Skeletal muscle tissue (tissue), 4 donors: ENCODE results near the gene PDLIM1. TPM values are rescaled to one million over a fixed set of nuclear protein-coding genes. Genes with fewer than 3 reads are reported as not detected.
"Not testable (repeated sequence)": the region's sequence is repeated elsewhere in the genome, so short reads cannot be mapped to it uniquely, and the experiment has no call there.

ENCODE experiments used
- H3K27ac ChIP-seq: one replicate; pipeline ENCODE4 v1.7.0; 2013; ENCODE audit warnings: mild to moderate bottlenecking, low read depth, low read length, inconsistent platforms
- H3K27me3 ChIP-seq, 3 donors: one replicate each; pipeline ENCODE4 v1.7.0; 2013; ENCODE audit warnings: low read length in 3 of 3; ENCODE audit not compliant: control insufficient read depth in 3 of 3, insufficient read depth in 3 of 3
- H3K36me3 ChIP-seq, 3 donors: one replicate each; pipeline ENCODE4 v1.7.0; 2013; ENCODE audit warnings: low read length in 3 of 3; ENCODE audit not compliant: control insufficient read depth in 3 of 3, insufficient read depth in 3 of 3
- H3K4me1 ChIP-seq, 3 donors: one replicate each; pipeline ENCODE4 v1.7.0; 2013; ENCODE audit warnings: low read length in 3 of 3, mild to moderate bottlenecking in 3 of 3; ENCODE audit not compliant: control insufficient read depth in 3 of 3, insufficient read depth in 3 of 3
- H3K4me3 ChIP-seq, 3 donors: one replicate each; pipeline ENCODE4 v1.7.0; 2013; ENCODE audit warnings: low read length in 3 of 3
- H3K9ac ChIP-seq, 3 donors: one replicate each; pipeline ENCODE4 v1.7.0; 2013; ENCODE audit warnings: low read length in 3 of 3, mild to moderate bottlenecking in 3 of 3, moderate library complexity in 2 of 3, low read depth in 1 of 3
- H3K9me3 ChIP-seq, 3 donors: one replicate each; pipeline ENCODE4 v1.7.0; 2013; ENCODE audit warnings: low read length in 3 of 3; ENCODE audit not compliant: control insufficient read depth in 3 of 3
- total RNA-seq: library from RNA; depleted of rRNA; stranded (reverse); fragments of >200 nt; gene quantifications from one replicate; pipeline ENCODE4 v1.2.3, GENCODE V29; 2014
- donor health status: Osteomylitis.

PDLIM1 gene
- total RNA-seq, 1 donor from 2014 or later: 9.9 TPM

- not testable (repeated sequence) for H3K9me3 ChIP-seq, H3K27me3 ChIP-seq, H3K9ac ChIP-seq, H3K4me3 ChIP-seq, H3K27ac ChIP-seq
- H3K36me3 ChIP-seq: peaks cover 35 to 43% (median 38%) of the 10 kb centered on the region in 3 donors
- H3K4me1 ChIP-seq: peaks cover 2 to 13% (median 3%) of the 10 kb centered on the region in 3 donors
Measured at GRCh38 chr10:95240096-95240495, 50.7 kb downstream of the PDLIM1 start.

DNA sequence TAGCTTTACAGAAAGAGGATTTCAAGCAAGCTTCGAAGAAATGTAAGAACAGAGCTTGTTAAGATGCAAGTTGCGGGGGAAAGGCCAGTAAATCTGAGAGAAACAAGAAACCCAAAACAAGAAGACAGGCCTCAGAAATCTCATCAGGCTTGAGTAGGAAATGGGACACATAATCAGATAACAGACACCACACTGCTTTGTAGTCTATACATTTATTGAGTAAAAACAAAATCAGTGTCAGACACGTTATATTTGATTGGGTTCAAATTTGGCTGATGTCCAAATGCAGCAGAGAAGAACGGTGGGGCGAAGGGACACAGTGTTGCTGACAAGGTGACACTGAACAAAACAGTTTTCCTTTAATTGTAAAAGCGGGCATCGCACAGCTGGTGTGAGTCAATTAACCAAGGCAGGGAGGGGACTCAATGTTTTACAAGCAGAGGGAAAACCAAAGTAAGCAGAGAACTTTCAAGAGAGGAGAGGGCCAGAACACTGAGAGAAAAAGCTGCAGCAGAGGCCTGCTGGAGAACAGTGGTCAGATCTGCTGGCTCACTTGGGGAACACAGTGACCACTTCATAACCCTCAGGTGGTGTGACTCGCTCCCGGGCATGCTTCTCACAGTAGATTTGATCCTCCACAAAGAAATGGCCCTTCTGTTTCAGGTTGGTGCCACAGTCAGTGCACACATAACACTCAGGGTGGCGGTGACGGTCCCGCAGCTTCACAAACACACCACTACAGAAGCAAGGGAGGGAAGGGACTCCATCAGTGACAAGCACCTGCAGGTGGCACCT lies 53.2 kb downstream of the PDLIM1 start:
- Histone ChIP-seq H3K27me3 (no peaks in the 10 kb centered on the region), H3K9ac (peak overlapping the region in 1 of 3 donors; percentile 8), H3K9me3 (no peaks in the 10 kb centered on the region), H3K36me3 (peaks cover 33 to 51% (median 43%) of the 10 kb centered on the region in 3 donors), H3K4me3 (no peak overlapping the region), H3K4me1 (no peaks in the 10 kb centered on the region), H3K27ac (no peak overlapping the region)

DNA sequence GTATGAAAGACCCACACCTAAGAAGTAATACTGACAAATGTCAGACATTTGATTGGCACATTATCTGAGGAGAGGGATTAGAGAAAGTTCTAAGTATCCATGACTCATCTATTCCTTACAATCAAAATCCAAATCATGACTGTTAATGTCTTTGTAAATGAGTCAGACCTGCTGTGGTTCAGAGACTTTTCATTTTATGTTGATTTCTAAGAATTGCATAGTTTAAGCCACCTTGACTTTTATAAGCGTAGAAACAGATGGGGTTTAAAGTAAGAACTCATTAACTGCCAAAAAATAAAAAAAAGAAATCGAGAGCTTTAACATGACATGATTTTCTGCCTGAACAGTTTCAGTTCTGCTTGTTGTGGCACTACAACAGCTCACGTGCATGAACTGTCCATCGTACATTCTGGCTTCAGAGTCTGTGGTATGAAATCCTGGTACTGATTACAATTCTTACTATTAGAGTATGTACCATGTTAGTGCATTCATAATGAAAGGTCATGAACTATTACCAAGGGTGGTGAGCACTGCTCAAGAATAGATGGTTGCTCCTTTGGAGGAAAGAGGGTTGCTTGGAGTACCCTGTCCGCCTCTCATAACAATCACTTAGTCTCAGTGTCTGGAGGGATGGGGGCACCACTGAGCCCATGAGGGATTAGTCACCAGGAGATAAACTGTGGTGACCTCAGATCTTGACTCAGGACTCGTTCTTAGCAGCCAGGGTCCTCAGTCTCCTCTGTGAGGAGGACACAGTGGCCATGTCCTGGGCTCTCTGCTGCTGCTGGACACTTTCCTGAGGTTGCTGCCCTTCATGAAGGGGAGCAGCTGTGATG lies 54.5 kb downstream of the PDLIM1 start:
- H3K27ac ChIP-seq: no peak overlapping the region
- no peak overlapping the region for H3K9ac ChIP-seq

DNA sequence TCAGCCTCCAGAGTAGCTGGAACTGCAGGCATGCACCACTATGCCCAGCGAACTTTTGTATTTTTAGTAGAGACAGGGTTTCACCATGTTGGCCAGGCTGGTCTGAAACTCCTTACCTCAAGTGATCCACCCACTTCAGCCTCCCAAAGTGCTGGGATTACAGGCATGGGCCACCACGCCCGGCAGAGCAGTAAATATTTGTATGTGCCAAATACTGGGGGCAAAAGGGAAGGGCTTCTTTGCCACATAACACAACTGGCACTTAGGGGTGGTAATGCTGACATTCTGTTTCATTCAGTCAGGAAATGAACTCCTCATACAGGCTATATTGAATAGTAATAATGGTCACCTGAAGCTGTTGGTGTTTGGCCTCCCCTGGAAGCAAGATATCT lies 55.1 kb downstream of the PDLIM1 start:
- no peak overlapping the region for H3K9ac ChIP-seq

More for the DNA sequence above, 54.5 kb downstream of the PDLIM1 start:
- Histone ChIP-seq H3K4me3 (no peak overlapping the region), H3K27me3 (no peaks in the 10 kb centered on the region), H3K36me3 (peaks cover 25 to 46% (median 37%) of the 10 kb centered on the region in 3 donors), H3K9me3 (no peaks in the 10 kb centered on the region), H3K4me1 (no peaks in the 10 kb centered on the region)

DNA sequence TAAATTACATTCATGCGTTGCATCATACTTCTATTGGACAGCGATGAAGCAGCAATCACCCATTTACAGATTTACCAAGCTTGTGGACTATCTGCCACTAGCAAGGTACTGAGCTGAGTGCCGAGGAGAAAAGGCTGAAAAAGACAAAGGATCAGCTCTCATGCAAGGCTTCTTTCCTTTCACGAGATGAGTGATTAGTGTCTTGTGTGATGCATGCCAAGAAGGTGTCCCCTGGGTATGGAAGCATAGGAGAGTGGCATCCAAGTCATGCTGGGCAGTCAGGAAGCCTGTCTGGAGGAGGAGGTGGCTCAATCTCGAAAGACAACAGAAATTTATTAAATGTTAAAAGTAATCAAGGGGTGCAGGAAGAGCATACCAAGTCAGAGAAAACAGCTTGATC lies 55.9 kb downstream of the PDLIM1 start:
- H3K36me3 ChIP-seq: peaks cover 21 to 37% (median 28%) of the 10 kb centered on the region in 3 donors
- no peak overlapping the region for H3K4me3 ChIP-seq
- H3K4me1 ChIP-seq: peaks cover 0 to 6% (median 3%) of the 10 kb centered on the region in 3 donors
- H3K27ac ChIP-seq: no peak overlapping the region
- H3K9me3 ChIP-seq: no peaks in the 10 kb centered on the region
- H3K27me3 ChIP-seq: no peaks in the 10 kb centered on the region
- H3K9ac ChIP-seq: no peak overlapping the region

More for the DNA sequence above, 55.1 kb downstream of the PDLIM1 start:
- Histone ChIP-seq H3K27me3 (no peaks in the 10 kb centered on the region), H3K4me1 (peaks cover 0 to 4% (median 1%) of the 10 kb centered on the region in 3 donors), H3K36me3 (peaks cover 25 to 40% (median 31%) of the 10 kb centered on the region in 3 donors), H3K4me3 (no peak overlapping the region), H3K9me3 (no peaks in the 10 kb centered on the region), H3K27ac (no peak overlapping the region)

DNA sequence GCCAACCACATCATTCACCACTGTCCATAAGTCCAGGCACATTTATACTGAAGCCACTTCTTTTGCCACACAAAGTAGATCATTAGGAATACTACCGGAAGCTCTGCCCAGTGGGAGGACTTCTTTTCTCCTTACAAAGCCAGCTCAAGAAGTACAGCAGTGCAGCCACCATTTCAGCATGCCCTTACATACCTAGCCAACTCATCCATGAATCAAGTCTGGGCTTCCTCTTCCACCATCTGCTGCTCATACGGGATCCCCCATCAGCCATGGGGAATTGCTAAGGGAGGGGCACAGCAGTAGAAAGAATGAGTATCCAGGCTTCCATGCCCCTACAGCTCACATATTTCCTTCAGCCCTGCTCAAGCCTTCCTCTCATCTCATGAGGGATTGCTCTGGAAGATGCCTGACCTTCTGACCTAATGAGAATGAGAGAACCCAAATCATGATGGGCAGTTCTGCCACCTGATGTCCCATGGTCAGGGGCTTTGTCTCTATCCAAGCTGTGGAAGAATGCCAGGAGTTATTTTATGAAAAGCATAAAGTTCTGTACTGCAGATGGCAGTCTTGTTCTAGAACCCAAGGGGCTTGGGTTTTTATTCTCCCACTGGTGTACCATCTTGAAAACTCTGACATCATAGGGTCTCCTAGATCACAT lies 57.3 kb downstream of the PDLIM1 start:
- Histone ChIP-seq H3K36me3 (peaks cover 21 to 32% (median 28%) of the 10 kb centered on the region in 3 donors), H3K27me3 (no peaks in the 10 kb centered on the region), H3K9ac (no peak overlapping the region), H3K4me1 (peaks cover 0 to 6% (median 3%) of the 10 kb centered on the region in 3 donors), H3K4me3 (no peak overlapping the region), H3K27ac (no peak overlapping the region), H3K9me3 (no peaks in the 10 kb centered on the region)

DNA sequence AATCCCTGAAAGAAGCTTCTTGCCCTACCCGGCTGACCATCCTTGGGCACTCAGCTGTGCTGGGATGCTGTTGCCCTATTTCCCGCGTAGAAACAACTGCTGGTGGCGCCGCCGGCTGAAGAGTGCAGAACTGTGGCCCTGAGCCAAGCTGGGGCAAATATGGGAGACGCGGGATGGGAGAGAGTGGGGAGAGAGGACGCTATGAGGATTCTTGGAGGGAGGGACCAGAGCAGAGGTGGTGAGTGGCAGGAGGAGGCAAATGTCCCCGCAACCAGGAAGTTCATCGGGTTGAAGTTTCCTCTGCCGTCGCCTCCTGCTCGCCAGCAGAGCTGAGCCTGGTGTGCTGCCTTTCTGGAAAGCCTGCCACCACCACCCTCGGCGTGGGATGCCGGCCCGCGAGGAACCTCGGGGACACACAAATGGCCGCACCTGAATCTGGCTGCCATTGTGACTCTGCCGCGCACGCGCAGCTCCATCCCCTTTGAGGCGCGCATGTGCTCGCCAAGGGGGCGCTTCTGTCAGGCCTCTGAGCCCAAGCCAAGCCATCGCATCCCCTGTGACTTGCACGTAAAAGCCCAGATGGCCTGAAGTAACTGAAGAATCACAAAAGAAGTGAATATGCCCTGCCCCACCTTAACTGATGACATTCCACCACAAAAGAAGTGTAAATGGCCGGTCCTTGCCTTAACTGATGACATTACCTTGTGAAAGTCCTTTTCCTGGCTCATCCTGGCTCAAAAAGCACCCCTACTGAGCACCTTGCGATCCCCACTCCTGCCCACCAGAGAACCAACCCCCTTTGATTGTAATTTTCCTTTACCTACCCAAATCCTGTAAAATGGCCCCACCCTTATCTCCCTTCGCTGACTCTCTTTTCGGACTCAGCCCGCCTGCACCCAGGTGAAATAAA lies 59.9 kb downstream of the PDLIM1 start:
- peaks cover 4 to 13% (median 12%) of the 10 kb centered on the region in 3 donors for H3K36me3 ChIP-seq
- H3K4me3 ChIP-seq: peak overlapping the region; percentile 56 to 69 (median 66)
- peak overlapping the region in 1 of 3 donors; percentile 50 for H3K9ac ChIP-seq
- not testable (repeated sequence) for H3K9me3 ChIP-seq, H3K27ac ChIP-seq, H3K4me1 ChIP-seq, H3K27me3 ChIP-seq

DNA sequence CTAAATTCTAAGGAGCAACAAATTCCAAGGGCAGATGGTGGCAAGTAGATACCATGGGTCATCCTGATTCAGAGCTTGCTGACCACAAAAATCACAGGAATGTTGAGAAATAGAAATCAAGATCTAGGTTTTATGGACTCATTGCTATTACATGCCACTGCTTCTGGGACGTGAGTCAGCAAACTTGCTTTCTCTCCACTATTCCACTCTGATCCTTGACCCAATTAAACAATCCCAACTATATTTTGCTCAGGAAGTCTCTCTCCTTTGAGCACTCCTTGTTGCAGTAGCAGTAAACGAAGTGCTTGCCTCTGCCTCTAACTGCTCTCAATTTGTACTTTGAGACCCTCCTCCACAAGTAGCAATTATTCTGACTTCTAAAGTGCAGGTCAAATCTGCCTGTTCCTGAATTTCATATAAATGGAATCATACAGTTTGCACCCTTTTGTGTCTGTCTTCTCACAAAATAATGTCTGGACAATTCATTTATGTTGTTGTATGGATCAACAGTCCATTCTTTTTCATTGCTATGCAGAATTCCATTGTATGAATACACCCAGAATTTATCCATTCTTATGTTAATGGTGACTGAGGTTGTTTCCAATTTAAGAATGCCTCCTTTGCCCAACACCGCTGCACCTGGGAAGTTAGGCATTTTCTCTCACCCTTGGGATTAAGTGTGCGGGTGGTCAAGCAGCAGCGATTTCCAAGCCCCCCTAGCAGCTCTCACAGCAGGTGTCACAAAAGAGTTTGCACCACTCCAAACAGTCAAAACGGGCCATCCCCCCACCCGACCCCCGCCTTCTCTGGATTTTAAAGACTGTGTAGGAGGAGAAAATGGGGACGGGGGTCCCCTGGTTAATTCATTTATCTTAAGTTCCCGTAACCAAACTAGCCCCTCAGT lies 60.8 kb downstream of the PDLIM1 start:
- peaks cover 2 to 12% (median 11%) of the 10 kb centered on the region in 3 donors for H3K36me3 ChIP-seq
- H3K4me1 ChIP-seq: peaks cover 0 to 6% (median 3%) of the 10 kb centered on the region in 3 donors
- H3K9ac ChIP-seq: no peak overlapping the region
- H3K27me3 ChIP-seq: no peaks in the 10 kb centered on the region
- H3K27ac ChIP-seq: no peak overlapping the region
- no peaks in the 10 kb centered on the region for H3K9me3 ChIP-seq
- peak overlapping the region in 1 of 3 donors; percentile 66 for H3K4me3 ChIP-seq
